ENCODE measurements around the gene SLCO2A1.

- no peak for TF ChIP-seq CTCF (IDR thresholded peaks at IDR 0.05)
- TF ChIP-seq EZH2 (IDR thresholded peaks at IDR 0.05) = no peak
- no peak for TF ChIP-seq EZH2phosphoT487 (IDR thresholded peaks at IDR 0.05)
Measured at GRCh38 chr3:133899311-133899710, 130.4 kb downstream of the SLCO2A1 start.

Measured in neural progenitor cell (in vitro differentiated cells).